ENCODE data around the gene SH3YL1.
A peak's percentile ranks its signal among the peaks of the same experiment; 100 is the strongest.

Gene SH3YL1

DNA sequence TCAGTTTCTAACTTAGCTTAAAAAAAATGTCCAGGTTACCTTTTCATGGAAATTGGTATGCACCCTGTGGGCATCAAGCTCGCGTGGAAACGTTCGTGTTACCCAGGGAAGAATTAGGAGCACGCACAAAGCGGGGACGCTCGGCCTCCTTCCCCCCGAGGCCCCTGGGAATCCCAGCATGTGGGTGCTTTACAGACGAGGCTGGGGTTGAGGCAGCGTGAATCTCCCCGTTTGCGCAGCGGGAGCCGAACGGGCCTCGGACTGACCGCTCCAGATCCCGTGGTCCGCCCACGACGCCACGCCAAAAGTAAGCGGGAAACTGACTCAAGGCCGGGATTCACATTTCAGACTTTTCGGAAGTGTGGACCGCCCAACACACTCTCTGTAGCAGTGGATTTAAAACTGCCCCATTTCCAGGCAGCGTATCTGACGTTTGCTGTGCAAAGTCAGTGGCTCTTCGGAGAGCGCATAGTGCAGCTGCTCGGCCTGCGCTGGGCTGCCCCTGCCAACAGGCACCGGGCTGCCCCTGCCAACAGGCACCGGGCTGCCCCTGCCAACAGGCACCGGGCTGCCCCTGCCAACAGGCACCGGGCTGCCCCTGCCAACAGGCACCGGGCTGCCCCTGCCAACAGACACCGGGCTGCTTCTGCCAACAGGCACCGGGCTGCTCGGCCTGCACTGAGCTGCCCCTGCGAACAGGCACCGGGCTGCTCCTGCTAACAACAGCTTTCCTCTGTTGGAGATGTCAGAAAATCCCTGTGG is 49.7 kb downstream of the SH3YL1 start:
- DNase-seq (ENCODE audit: low read depth), result no peak

DNA sequence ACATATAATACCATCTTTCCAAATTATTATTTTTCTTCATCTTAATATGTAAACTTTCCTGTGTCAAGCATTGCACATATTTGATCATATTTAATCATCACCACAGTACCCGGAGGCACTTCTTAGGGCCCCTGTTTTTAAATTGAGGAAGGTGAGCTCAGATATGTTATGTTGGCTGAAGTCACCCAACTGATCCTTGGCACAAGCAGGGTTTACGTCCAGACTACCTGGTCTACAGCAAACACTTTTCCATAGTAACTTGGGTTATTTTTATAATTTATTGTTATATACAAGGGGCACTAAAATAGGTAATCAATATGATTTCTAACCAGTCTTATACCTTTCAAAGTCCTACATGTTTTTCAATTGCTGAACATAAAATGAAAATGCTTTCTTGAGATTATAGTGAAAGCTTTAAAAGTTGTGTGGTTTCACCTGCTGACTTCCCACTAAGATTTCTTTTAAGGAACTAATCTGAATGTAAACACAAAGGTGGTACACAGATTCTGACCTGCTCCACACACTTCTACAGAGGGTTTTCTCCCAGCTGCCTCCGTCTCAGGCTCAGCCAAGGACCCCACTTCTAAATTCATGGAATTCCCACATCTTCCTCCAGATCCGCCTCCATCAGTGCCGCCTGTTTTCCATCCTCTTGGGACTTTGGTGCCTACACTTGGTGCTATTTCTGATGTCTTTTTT is 52.2 kb downstream of the SH3YL1 start:
- DNase-seq (ENCODE audit: low read depth), result no peak

DNA sequence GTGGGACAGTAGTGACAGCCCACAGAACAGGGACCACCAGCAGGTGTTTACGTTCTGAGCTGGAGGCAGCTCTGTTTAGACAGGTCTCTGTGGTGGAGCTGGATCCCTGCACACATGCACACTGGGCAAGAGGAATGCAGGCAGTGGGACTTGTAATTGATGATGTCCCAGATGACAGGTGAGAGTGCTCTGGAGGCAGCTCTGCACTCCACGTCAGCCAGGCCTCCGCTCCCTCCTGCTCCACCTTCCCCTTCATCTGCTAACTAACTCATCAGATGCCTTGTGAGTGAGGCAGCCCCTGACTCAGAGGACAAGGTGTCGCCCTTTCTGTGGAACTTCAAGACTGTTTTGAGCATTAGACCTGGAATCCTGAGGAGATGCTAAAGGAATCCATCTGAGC is 53.2 kb downstream of the SH3YL1 start:
- no peak for DNase-seq (ENCODE audit: low read depth)

DNA sequence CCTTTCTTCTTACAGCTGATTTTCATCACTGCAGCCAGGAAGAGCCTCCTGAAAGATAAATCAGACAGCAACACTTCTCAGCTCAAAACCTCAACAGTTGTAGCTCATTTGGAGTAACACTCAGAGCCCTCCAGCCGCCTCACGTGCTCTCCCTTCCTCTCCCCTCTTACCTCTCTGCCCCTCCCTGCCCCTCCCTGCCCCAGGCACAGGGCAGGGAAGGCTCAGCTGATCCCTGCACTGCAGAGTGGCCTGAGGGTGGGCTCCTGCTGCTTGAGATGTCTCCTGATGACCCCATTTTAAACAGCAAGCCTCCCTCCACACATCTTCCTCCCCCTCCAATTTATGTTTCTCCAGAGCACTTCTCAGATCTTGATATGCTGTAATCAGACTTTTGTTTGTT is 54.4 kb downstream of the SH3YL1 start:
- DNase-seq (ENCODE audit: low read depth), result no peak

DNA sequence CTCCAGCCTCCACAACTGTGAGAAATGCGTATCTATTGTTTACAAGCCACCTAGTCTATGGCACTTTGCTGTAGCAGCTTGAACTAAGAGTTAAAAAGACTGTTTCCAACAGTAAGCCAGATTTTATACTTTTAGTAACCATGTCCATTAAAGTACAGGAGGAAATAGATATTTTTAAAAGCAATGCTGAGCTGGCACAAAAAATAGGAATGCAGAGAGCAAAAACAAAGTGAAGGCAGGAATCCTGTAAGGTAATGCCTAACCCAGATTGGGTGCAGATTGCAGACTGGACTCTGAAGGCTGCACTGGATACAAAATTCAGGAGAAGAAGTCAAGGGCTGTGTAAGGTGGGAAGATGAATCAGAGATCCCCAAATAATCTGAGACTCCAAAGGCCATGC is 55.5 kb downstream of the SH3YL1 start:
- DNase-seq (ENCODE audit: low read depth), result no peak

DNA sequence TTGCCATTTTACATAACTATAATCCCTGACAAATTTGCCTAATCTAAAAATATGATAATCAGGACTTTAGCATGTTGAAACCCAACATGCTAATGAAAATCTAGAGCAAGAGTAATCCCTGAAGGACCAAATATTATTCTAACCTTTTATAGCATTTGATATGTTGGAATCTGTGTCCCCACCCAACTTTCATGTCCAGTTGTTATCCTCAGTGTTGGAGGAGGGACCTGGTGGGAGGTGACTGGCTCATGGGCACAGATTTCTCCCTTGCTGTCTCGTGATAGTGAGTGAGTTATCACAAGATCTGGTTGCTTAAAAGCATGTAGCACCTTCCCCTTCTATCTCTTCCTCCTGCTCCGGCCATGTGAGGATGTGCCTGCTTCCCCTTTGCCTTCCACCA is 59.8 kb downstream of the SH3YL1 start:
- DNase-seq (ENCODE audit: low read depth), result no peak

DNA sequence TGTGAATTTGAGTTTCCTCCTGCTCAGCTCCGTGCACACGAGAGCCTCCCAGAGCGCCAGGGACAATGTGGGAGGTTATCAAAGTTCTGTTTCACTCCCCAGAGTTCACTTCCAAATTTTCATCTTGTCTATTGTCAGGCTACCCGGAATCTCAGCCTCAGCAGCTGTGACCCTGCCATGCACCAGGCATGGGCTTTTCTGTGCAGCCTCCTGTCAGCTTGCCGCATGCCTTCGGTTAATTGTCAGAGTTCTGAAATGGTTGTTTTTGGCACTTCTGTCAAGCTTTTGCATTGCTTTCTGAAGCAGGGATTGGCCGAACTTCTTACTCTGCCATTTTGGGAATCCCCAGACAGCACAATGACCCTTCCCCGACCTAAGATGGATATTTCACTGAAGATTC is 60.4 kb downstream of the SH3YL1 start:
- DNase-seq (ENCODE audit: low read depth), result no peak

DNA sequence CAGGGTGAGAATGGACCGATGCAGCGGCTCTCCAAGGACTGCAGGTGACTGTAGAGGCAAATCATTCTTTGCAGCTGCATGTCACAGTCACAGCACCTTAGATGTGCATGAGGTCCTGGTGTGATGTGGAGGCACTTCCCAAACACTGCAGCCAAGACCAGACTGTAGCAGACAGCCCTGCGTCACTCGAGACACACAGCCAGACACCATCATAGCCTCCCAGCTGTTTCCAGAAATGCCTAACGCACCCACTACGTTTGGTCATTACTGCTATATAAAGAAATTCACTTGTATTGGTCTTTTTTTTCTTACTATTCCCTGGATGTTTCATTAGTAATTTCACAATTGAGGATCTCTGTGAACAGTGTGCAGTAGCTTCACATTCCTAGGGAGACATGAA is 60.9 kb downstream of the SH3YL1 start:
- no peak for DNase-seq (ENCODE audit: low read depth)

DNA sequence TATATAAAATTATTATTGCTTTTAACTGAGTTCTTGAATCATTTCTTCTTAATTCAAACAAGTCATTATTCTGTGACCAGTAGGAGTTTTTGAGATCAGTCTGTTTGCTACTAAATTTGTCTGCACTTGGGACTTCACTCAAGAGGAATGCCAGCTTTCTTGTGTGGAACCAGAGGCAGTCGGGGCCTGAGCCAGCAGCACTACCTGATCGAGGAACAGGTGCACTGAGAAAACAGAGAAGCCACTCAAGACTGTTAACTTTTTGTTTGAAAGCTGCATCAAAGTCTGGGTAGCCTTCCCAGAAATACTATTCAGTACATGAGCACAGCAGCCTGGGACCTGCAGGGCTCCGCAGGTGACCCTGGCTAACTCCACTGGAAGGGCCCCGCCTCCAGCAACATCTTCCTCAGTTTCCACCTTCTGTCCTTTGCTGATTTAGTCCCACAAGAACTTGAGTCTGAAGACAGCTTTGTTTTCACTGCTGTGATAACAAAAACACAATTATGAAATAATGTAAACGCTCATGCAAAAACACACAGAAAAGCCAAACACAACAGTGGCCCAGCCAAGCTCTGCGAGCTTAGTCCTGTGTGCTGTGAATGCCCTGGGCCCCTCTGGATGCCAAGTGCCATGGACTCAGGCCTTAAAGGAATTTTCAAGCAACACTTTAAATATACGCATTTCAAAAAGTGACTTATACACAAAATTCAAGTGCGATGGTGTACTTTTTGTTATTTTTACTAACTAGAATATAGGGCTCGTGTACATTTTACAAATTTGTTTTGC is 62.0 kb downstream of the SH3YL1 start:
- no peak for DNase-seq (ENCODE audit: low read depth)

DNA sequence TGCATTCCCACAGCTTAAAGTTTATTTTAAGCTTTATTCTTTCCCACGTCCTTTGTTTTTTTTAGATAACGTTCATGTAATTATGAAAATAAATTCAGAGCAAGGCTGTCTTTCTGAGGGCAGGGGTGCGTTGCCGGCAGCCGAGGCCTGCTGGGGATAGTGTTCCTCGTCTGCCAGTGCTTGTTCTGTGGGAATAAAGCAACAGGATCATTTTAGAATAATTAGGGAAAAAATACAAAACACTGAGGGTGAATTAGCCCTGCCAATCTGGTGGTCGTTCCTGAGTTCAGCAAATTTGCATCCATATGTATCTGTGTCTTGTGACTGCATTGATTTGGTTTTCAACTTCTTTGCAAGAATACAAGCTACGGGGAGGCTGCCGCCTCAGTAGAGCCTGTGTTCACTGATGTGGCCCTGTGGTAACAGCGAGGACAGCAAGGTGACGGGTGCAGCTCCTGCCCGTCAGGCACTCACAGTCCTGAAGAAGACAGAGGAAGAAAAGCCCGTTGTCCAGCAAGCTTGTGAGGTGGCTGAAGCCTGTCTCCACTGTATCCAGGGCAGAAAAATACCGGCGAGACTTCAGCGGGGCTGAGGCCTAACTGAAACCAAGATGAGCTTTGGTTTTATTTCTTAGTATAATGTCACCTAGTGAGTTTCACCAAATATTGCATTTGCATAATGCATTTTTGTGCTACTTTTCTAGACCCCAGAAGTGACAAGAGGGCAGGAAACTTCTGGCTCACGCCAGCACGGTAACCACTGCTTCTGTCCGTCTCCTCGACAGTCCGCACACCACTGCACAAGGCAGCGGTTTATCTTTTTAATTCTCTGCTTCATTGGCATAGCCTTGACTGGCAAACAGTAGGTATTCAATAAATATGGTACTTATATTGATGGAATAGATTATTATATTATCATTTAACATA is 64.5 kb downstream of the SH3YL1 start:
- DNase-seq (ENCODE audit: low read depth), result no peak

DNA sequence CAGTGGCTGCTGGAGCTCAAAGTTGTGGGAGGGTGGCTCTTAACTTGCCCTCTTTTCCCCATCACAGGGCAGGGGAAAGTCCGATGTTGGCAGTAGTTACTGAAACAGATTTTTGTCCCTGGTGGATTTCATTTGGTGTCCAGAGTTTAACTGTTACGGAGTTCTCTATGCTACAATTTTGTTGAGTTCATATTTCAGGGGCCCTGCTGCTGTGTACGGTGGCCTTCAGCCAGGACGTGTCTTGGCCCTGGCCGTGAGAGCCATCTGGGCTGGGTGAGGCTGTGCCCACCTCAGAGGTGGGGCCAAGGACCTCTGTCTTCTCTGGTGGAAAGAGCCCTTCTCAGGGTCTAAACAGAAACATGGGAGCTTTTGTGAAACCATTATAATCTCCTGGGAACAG is 67.4 kb downstream of the SH3YL1 start:
- DNase-seq (ENCODE audit: low read depth), result no peak

DNA sequence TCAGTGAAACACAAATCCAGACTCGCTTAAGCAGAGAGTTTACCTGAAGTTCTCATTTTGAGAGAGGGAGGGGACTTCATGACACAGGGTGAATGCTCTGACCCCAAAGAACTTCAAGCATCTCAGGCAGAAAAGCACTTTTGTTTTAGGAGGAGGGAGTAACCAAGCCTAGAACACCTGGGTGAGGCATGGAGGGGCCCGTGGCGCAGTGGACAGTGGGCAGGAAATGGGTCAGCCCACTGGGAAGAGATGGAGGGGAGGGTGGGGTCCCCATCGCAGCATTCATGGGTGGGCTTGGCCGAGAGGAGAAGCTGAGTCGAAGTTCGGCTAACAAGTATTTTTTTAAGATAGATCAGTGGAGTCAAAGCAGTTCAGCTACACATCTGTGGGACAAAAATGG is 67.9 kb downstream of the SH3YL1 start:
- DNase-seq (ENCODE audit: low read depth), result no peak

DNA sequence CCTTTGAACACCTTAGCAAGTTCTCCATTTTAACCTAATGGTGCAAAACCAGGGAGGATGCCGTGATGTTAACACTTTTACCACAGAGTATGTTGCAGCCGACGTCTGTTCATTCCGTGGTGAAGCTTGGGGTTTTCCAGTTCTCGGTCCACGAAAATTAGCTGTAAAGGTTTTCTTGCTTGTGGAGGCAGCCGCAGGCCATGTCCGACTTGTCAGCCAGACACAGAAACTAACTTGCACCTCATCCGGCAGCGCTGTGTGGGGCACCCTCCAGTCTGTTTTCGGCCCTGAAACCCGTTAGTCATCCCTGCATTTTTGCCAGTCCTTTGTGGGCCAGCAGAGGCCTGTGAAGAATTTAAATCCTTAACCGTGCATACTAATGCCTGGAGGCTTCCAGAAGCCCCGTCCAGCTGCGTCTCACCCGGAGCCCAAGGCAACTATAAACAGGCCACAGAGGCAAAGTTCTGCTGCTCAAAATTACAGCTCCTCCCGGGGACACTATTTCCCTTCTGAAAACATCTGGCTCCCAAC is 70.6 kb downstream of the SH3YL1 start:
- peak; percentile 16 for DNase-seq (ENCODE audit: low read depth)

DNA sequence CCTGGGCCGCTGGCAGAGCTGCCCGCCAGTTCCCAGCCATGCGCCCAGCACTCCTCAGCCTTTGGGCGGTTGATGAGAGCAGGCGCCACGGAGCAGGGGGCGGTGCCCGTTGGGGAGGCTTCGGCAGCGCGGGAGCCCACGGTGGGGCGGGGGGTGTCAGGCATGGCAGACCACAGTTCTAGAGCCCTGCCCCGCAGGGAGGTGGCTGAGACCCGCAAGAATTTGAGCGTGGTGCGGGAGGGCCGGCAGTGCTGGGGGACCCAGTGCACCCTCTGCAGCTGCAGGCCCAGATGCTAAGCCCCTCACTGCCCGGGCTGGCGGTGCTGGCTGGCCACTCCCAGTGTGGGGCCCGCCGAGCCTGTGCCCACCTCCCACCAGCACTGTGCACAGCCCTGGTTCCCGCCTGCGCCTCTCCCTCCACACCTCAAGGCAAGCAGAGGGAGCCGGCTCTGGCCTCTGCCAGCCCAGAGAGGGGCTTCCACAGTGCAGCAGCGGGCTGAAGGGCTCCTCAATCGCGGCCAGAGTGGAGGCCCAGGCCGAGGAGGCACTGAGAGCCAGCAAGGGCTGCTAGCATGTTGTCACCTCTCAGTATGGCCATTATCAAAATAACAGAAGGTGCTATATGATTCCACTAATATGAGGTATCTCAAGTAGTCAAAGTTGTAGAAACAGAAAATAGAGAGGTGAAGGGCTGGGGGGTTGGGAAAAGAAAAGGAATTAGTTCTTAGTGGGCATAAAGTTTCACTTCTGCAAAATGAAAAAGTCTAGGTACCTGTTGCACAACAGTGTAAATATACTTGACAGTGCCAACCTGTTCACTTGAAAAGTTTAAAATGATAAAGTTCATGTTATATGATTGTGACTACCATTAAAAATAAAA is 72.3 kb downstream of the SH3YL1 start:
- DNase-seq (ENCODE audit: low read depth), result no peak

DNA sequence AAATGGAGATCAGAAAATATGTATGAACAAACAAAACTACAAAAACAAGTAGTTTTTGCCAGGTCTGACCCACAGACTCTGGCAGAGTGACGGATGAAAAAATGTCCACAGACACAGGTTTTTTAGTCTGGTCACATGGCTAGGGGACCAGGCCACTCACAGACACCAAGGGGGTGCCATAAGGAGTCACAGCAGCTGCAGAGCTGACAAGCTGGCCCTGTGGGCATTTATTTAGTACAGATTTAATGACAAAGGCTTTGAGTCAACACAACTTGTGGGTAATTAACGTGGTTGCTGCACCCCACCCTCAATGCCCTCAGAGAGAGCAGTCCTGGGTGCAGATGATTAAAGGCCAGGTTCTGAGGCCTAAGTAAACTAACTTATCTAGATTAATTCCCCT is 76.0 kb downstream of the SH3YL1 start:
- DNase-seq (ENCODE audit: low read depth), result no peak

DNA sequence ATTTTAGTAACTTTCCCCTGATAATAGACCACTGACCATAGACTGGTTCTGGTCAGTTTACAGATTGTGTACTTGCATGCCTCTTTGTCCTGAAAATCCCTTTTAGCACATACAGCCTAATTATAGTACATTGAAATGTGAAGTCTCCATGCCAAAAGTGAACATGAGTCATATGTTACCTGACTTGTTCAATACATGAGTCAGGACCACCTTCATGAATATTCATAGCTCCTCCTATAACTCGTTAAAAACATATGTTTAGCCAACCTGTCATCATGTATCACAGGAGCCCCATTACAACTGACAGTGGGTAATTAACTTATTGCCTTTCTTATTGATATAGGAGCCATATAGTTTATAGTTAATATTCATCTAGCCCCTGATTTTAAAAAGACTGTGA is 78.6 kb downstream of the SH3YL1 start:
- no peak for DNase-seq (ENCODE audit: low read depth)

DNA sequence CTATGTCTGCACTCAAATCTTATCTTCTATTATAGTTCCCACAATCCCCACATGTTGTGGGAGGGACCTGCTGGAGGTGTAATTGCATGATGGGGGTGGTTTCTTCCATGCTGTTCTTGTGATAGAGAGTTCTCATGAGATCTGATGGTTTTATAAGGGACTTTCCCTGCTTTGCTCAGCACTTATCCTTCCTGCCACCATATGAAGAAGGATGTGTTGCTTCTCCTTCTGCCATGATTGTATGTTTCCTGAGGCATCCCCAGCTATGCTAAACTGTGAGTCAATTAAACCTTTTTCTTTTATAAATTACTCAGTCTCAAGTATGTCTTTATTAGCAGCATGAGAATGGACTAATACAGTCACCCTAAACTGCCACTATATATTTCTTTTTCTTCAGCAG is 79.1 kb downstream of the SH3YL1 start:
- no peak for DNase-seq (ENCODE audit: low read depth)

DNA sequence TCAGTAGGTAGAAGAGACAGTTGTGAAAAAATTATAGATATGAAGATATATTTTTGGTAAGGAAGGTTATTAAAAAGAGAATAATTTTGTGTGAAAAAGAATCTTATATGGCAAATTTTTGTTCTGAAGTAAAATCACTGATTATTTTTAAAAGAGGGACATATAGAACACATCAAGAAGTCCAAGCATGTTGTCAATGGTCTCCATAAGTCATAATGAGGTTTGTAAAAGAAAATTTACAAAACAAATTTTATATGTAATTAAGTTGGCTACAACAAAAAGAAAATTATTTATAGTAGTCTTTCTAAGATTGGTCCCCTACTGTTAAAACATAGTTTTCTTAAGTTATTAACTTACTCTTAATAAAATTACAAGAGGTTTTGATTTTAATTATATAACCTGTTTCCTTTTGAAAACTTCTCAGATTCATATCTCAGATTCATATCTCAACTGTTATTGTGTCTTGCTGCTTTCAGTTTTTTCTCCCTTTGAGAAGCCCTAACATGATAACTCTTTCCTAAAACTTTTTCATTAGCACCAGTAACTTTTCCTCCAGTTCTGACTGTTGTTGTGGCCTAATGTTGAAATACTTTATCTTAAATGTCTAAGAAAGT is 81.2 kb downstream of the SH3YL1 start:
- no peak for DNase-seq (ENCODE audit: low read depth)

DNA sequence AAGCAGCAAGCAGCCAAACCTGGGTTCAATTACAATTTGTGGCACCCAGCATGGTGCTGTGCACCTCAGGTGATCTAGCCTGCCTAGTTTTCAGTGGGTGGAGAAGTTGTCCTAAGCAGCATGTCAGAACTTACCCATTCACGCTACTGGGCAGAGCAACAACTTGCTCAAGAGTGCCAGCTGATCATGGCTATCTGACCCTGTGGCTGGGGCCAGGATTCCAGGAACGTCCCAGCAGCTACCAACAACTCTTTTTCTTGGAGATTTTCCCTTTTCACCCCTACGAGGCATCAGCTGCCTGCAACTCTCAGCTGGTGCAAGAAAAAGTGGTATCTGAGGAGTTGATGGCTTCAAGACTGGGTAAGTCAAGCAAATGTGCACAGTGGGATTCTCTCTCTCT is 83.5 kb downstream of the SH3YL1 start:
- no peak for DNase-seq (ENCODE audit: low read depth)

DNA sequence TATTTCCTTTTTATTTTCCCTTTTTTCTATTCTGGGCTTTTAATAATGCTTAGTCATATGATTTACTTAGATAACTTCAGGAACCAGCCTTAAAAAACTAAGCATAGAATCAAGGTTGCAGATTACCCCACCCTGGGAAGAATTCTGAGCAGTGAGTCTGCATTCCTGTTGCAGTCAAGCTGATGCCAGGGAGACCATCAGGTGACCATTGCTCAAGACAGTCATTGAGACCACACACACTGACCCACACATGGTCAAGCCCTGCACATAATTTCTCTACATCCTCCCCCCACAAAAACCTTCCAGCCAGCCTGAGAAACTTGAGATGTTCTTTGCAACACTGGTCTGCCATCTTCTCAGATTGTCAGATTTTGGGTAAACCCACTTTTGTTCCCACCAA is 83.9 kb downstream of the SH3YL1 start:
- DNase-seq (ENCODE audit: low read depth), result no peak
